Esophagus mucosa (tissue), 1 donor: ENCODE data around the gene ACAA2. TPM values are rescaled to one million over a fixed set of nuclear protein-coding genes. Genes with fewer than 3 reads are reported as not detected.

Source experiments
- ATAC-seq: fragments of 200-7000 bp; cut with Tn5 transposase; one replicate; pipeline ENCODE4 v1.9.1; 2020
- total RNA-seq: library from RNA; stranded (reverse); gene quantifications from one replicate; pipeline ENCODE4 v1.2.4, GENCODE V29; 2023
- donor health status: DM: yes; HTN: yes; CAD: no.

ACAA2 gene
- total RNA-seq, 1 donor from 2014 or later: 27.6 TPM

- ATAC-seq: no peak
Measured at GRCh38 chr18:49738721-49739120, 74.6 kb downstream of the ACAA2 start.

DNA sequence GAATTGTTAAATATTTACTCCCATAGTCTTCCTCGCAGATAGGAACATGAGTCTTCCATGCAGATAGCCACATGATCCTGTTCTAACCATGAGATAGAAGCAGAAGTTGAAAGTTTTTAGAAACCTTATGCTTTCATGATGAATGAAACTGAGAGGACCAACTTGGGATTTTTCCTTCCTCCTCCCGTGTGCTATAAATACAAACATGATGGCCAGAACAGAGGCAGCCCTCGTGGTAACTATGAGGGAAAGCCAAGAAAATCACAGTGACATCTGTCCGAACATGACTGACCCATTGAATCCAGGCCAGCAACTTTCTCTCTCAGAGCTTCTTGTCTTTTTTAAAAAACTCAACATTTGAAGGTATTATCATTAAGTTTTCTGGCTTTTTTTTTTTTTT lies 78.5 kb downstream of the ACAA2 start:
- no peak for ATAC-seq

DNA sequence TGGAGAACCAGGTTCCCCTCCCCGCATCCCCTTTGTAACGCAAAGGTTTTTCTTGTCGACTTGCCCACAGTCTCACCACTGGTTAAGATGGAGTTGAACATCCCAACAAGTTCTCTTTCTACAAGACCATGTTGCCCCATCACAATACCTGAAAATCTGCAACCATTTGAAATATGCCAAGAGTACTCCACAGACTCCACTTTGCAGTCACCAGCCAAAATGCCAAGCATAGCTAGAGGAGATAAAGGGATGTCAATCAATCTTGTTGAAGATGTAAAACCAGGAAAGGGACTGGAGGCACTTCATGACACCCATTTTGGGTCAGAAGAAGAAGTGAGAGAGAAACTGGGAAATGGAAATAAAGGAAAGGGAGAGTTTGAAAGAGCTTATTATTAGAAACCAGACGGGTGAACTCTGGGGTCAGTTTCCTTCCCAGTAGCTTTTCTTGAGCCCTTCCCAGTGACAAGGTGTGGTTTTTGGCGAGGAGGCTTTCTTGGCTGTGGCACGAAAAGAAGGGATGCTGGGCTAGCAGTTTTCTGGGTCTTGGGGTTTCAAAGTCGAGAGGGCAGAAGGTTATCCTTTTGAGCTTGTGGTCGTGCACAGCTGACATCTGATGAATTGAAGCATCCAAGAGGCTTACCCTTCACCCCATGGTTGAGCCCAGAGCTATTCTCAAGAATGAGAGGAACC lies 79.3 kb downstream of the ACAA2 start:
- ATAC-seq: no peak

DNA sequence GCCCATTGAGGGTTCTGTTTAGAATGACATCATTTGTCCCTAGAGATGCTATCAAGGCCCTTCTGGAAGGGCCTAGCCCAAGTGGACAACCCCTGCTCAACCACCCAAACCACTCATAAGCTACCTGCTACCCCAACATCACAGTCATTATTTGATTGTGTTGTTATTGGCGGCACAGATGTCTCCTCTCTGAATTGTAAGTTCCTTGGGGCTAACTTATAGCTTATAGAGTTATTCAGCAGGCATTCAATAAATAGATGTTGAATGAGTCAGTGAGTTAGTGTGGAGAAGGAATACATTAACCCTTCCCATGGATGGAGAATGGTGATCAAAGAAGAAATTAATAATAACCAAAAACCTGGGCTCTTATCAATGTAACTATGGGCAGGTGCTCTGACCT lies 80.0 kb downstream of the ACAA2 start:
- no peak for ATAC-seq
